ENCODE results near the gene TMEM220. TPM values are rescaled to one million over a fixed set of nuclear protein-coding genes. Genes with fewer than 3 reads are reported as not detected.

TMEM220 gene
- total RNA-seq, 6 experiments from 2014 or later, result 4.0 to 5.1 (median 5.0) TPM

- H3K4me3 Mint-ChIP-seq, result no peak overlapping the region
- no peaks in the 10 kb centered on the region for H3K9me3 Mint-ChIP-seq
- no peak for TF ChIP-seq CTCF (IDR thresholded peaks at IDR 0.05)
- H3K4me1 Mint-ChIP-seq (ENCODE audit: low read depth), result no peaks in the 10 kb centered on the region
- no peak for DNase-seq
- peaks cover 9% of the 10 kb centered on the region for H3K27me3 Mint-ChIP-seq (ENCODE audit: insufficient read depth)
- H3K36me3 Mint-ChIP-seq (ENCODE audit: low read depth), result no peaks in the 10 kb centered on the region
- H3K27ac Mint-ChIP-seq, result no peak overlapping the region
Measured at GRCh38 chr17:10757647-10758046, 27.8 kb upstream of the TMEM220 start.

- no peak overlapping the region for H3K27ac Mint-ChIP-seq
- no peaks in the 10 kb centered on the region for H3K36me3 Mint-ChIP-seq (ENCODE audit: low read depth)
Measured at GRCh38 chr17:10757067-10757466, 27.2 kb upstream of the TMEM220 start.

GRCh38 chr17:10756619-10757018 is 26.8 kb upstream of the TMEM220 start:
- no peaks in the 10 kb centered on the region for H3K4me1 Mint-ChIP-seq (ENCODE audit: low read depth)
- H3K27me3 Mint-ChIP-seq (ENCODE audit: insufficient read depth), result peaks cover 9% of the 10 kb centered on the region; the same call in 1 of the 2 replicates
- no peaks in the 10 kb centered on the region for H3K36me3 Mint-ChIP-seq (ENCODE audit: low read depth)
- no peak overlapping the region for H3K27ac Mint-ChIP-seq
- no peaks in the 10 kb centered on the region for H3K9me3 Mint-ChIP-seq
- TF ChIP-seq CTCF (IDR thresholded peaks at IDR 0.05), result no peak
- H3K4me3 Mint-ChIP-seq, result no peak overlapping the region
- DNase-seq, result no peak

More at GRCh38 chr17:10757067-10757466, 27.2 kb upstream of the TMEM220 start:
- Mint-ChIP-seq H3K27me3 (ENCODE audit: insufficient read depth) (peaks cover 9% of the 10 kb centered on the region; the same call in 1 of the 2 replicates), H3K4me1 (ENCODE audit: low read depth) (no peaks in the 10 kb centered on the region), H3K9me3 (no peaks in the 10 kb centered on the region), H3K4me3 (no peak overlapping the region)
- TF ChIP-seq CTCF (IDR thresholded peaks at IDR 0.05), result no peak
- no peak for DNase-seq

GRCh38 chr17:10756185-10756584 is 26.4 kb upstream of the TMEM220 start:
- no peaks in the 10 kb centered on the region for H3K4me1 Mint-ChIP-seq (ENCODE audit: low read depth)
- no peaks in the 10 kb centered on the region for H3K9me3 Mint-ChIP-seq
- no peak overlapping the region for H3K4me3 Mint-ChIP-seq
- H3K27me3 Mint-ChIP-seq (ENCODE audit: insufficient read depth), result peaks cover 9% of the 10 kb centered on the region; the same call in 1 of the 2 replicates
- H3K27ac Mint-ChIP-seq, result no peak overlapping the region
- no peaks in the 10 kb centered on the region for H3K36me3 Mint-ChIP-seq (ENCODE audit: low read depth)
- TF ChIP-seq CTCF (IDR thresholded peaks at IDR 0.05), result no peak
- DNase-seq, result no peak

- no peak for TF ChIP-seq CTCF (IDR thresholded peaks at IDR 0.05)
- no peaks in the 10 kb centered on the region for H3K9me3 Mint-ChIP-seq
- H3K27ac Mint-ChIP-seq, result no peak overlapping the region
- H3K4me3 Mint-ChIP-seq, result no peak overlapping the region
- H3K36me3 Mint-ChIP-seq (ENCODE audit: low read depth), result no peaks in the 10 kb centered on the region
- no peak for DNase-seq
- no peaks in the 10 kb centered on the region for H3K4me1 Mint-ChIP-seq (ENCODE audit: low read depth)
- peaks cover 9% of the 10 kb centered on the region; the same call in 1 of the 2 replicates for H3K27me3 Mint-ChIP-seq (ENCODE audit: insufficient read depth)
Measured at GRCh38 chr17:10755592-10756127, 25.8 kb upstream of the TMEM220 start.

Measured in HFFc6 (cell line).